ENCODE data around the gene RABGGTB. TPM values are rescaled to one million over a fixed set of nuclear protein-coding genes. Genes with fewer than 3 reads are reported as not detected.
"Not testable (repeated sequence)": the region's sequence is repeated elsewhere in the genome, so short reads cannot be mapped to it uniquely, and the experiment has no call there.

Gene RABGGTB
- total and polyA plus RNA-seq, 2 donors, result 50.0 to 108 TPM

DNA sequence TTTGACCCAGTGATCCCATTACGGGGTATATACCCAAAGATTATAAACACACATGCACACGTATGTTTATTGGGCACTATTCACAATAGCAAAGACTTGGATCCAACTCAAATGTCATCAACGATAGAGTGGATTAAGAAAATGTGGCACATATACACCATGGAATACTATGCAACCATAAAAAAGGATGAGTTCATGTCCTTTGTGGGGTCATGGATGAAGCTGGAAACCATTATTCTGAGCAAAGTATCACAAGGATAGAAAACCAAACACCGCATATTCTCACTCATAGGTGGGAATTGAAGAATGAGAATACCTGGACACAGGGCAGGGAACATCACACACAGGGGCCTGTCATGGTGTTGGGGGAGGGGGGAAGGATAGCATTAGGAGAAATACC is 2.1 kb upstream of the RABGGTB start:
- 83% methylated on average over 4 of the region's 4 CpGs for WGBS
- not testable (repeated sequence) for DNase-seq (ENCODE audit: extremely low spot score); H3K27ac ChIP-seq (ENCODE audit: low read depth); H3K4me1 ChIP-seq (ENCODE audit: insufficient read depth); H3K4me3 ChIP-seq (ENCODE audit: low read depth, low read length); H3K36me3 ChIP-seq (ENCODE audit: insufficient read depth)

DNA sequence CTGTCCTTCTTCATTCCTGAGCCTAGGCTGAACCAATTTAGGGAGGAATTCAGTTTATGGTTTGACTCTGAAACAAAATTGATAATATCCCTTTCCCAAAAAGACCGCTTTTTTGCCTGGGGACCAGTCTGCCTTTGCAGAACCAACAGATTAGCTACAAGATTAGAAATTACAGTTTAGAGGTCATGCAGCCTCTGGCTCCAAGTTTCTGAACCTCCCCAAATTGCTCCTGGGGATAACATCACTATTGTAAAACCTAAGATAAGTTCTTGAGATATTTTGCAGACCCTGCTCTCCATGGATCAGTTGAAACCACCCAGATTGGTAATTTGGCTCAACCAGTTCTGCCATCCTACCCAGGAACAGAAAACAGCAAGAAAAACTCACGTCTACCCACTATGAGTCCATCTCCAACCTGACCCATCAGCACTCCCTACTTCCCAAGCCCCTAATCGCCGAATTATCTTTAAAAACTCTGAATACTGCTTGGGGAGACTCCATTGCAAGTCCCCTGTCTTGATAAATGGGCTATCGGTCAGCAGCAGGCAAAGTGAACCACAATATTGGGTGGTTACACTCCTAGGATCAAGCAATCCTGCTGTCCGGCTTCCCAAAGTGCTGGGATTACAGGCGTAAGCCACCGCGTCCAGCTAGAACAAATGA is 605 bp upstream of the RABGGTB start:
- DNase-seq (ENCODE audit: extremely low spot score), result no peak
- Histone ChIP-seq H3K36me3 (ENCODE audit: insufficient read depth) (no peaks in the 10 kb centered on the region), H3K4me1 (ENCODE audit: insufficient read depth) (no peaks in the 10 kb centered on the region), H3K27ac (ENCODE audit: low read depth) (no peak overlapping the region), H3K4me3 (ENCODE audit: low read depth, low read length) (peak overlapping the region; percentile 54)
- 11% methylated on average over 9 of the region's 9 CpGs for WGBS

DNA sequence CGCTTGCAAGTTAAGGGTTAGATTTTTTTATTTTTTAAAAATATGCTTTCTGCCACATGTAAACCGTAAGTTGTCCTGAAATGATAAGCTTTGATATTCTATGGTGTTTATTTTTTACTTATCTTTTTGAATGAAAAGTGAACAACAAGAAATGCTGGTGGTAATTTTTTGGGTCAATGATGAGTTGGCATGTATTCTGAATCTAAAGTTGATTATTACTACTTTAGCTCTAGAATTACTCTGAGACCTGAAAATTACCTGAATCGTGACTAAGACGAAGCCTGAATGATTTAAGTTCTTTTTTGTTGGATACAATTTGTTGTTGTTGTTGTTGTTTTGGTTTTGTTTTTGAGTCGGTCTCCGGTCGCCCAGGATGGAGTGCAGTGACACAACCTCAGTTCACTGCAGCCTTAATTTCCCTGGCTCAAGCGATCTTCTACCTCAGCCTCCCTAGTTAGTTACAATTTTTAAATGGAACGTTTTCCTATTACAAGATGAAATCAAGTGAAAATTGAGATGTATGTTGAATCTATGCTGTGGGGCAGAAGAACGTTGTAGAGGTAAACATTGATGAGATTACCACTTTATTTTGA is 941 bp downstream of the RABGGTB start:
- 3% methylated on average over 10 of the region's 10 CpGs for WGBS
- Histone ChIP-seq H3K27ac (ENCODE audit: low read depth) (peak overlapping the region; percentile 57), H3K36me3 (ENCODE audit: insufficient read depth) (no peaks in the 10 kb centered on the region), H3K4me1 (ENCODE audit: insufficient read depth) (no peaks in the 10 kb centered on the region), H3K4me3 (ENCODE audit: low read depth, low read length) (peak overlapping the region; percentile 54)
- no peak for DNase-seq (ENCODE audit: extremely low spot score)

DNA sequence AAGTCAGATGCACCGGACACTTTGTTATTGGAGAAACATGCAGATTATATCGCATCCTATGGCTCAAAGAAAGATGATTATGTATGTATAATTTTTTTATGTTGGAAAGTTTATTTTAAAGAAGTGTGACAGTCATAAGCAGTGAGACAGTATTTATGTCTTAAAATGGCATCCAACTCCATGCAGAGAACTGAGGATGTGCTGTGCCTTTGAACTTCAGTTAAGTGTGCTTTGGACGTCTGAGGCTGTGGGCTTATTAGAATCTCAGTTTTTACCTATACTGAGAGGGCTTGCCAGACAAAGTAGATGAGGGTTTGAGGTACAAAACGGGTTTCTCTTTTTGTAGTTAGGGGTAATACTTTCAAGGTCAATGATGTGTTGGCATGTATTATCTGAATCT is 1.5 kb downstream of the RABGGTB start:
- 16% methylated on average over 4 of the region's 4 CpGs for WGBS
- no peak for DNase-seq (ENCODE audit: extremely low spot score)
- H3K36me3 ChIP-seq (ENCODE audit: insufficient read depth), result no peaks in the 10 kb centered on the region
- H3K4me3 ChIP-seq (ENCODE audit: low read depth, low read length), result peak overlapping the region; percentile 54
- no peaks in the 10 kb centered on the region for H3K4me1 ChIP-seq (ENCODE audit: insufficient read depth)
- peak overlapping the region; percentile 57 for H3K27ac ChIP-seq (ENCODE audit: low read depth)

DNA sequence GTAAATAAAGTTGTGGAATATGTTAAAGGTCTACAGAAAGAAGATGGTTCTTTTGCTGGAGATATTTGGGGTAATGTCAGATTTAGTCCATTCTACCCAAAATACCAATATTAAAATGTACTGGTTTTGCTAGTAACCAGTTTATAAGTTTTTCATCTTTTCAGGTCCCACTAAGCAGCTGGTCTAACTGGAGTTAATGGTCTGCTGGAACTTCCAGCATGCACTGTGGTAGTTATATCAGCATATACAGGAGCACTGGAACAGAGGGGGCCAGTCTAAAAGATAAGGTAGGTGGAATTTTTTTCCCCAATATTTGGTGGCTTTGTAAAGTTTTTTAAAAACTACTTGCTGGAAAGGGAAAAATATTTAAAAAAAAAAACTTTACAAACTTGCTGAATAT is 3.9 kb downstream of the RABGGTB start:
- DNase-seq (ENCODE audit: extremely low spot score), result no peak
- Histone ChIP-seq H3K27ac (ENCODE audit: low read depth) (no peak overlapping the region), H3K4me3 (ENCODE audit: low read depth, low read length) (no peak overlapping the region), H3K36me3 (ENCODE audit: insufficient read depth) (no peaks in the 10 kb centered on the region), H3K4me1 (ENCODE audit: insufficient read depth) (no peaks in the 10 kb centered on the region)

DNA sequence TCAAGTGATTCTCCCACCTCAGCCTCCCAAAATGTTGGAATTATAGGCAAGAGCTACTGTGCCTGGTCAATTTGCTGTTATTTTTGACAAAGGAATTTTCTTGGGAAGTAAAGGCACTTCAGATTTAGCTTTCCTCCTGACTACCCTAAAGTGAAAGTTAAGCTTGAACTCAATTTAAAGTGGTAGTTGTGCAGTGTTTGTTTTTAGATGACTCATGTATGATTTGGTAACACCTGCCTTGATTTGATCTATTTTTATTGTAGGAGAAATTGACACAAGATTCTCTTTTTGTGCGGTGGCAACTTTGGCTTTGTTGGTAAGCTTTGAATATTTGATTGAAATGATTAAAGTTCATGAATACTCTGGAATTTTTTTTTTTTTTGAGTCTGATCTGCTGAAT is 5.0 kb downstream of the RABGGTB start:
- no peaks in the 10 kb centered on the region for H3K4me1 ChIP-seq (ENCODE audit: insufficient read depth)
- WGBS, result 86% methylated on average over 1 of the region's 1 CpG
- DNase-seq (ENCODE audit: extremely low spot score), result no peak
- H3K27ac ChIP-seq (ENCODE audit: low read depth), result no peak overlapping the region
- H3K4me3 ChIP-seq (ENCODE audit: low read depth, low read length), result no peak overlapping the region
- H3K36me3 ChIP-seq (ENCODE audit: insufficient read depth), result no peaks in the 10 kb centered on the region

DNA sequence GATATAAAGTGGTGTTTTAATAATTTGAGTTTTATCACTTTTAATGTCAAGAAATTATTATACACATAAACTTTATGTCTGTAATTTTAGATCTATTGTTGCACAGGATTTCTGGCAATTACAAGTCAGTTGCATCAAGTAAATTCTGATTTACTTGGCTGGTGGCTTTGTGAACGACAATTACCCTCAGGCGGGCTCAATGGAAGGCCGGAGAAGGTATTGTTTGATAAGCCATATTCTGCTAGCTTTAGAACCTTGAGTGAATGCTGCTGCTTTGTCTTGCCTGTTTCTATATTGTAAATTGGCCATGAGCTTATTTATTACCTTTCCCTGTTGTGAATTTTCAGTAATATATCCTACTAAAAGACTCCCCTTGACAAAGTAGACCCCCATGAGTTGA is 6.0 kb downstream of the RABGGTB start:
- no peak for DNase-seq (ENCODE audit: extremely low spot score)
- Histone ChIP-seq H3K27ac (ENCODE audit: low read depth) (no peak overlapping the region), H3K4me3 (ENCODE audit: low read depth, low read length) (no peak overlapping the region), H3K36me3 (ENCODE audit: insufficient read depth) (no peaks in the 10 kb centered on the region), H3K4me1 (ENCODE audit: insufficient read depth) (no peaks in the 10 kb centered on the region)
- WGBS, result 95% methylated on average over 3 of the region's 3 CpGs

DNA sequence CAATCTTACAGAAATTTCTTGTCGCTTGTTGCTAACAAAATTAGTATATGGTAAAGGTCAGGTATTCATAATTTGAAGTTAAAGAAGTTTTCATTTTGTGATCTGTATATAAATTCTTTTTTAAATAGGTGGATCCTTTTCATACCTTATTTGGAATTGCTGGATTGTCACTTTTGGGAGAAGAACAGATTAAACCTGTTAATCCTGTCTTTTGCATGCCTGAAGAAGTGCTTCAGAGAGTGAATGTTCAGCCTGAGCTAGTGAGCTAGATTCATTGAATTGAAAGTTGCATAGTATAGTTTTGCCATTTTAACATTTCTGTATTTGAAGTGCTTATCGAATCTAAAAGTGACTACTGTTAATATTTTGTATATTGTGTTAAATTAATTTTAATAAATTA is 8.3 kb downstream of the RABGGTB start:
- no peaks in the 10 kb centered on the region for H3K4me1 ChIP-seq (ENCODE audit: insufficient read depth)
- H3K27ac ChIP-seq (ENCODE audit: low read depth), result no peak overlapping the region
- 97% methylated on average over 2 of the region's 2 CpGs for WGBS
- H3K36me3 ChIP-seq (ENCODE audit: insufficient read depth), result no peaks in the 10 kb centered on the region
- no peak overlapping the region for H3K4me3 ChIP-seq (ENCODE audit: low read depth, low read length)
- no peak for DNase-seq (ENCODE audit: extremely low spot score)

DNA sequence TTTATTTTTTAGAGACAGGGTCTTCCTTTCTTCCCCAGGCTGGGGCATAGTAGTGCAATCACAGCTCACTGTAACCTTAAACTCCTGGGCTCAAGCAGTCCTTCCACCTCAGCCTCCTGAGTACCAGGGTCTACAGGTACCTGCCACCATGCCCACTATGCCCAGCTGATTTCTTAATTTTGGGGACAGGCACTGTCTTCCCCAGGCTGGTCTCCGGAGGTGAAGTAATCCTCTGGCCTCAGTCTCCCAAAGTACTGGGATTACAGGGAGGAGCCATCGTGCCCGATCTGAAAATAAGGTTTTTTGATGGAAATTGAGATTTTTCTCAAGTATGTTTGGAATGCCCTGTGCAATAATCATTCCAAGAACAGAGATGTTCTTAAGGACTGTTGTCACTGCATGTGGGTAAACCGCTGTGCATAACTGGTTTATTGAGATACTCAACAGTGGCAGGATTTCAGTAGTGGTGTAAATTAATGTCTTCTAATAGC is 9.7 kb downstream of the RABGGTB start:
- DNase-seq (ENCODE audit: extremely low spot score), result no peak
- 94% methylated on average over 4 of the region's 4 CpGs for WGBS
- H3K36me3 ChIP-seq (ENCODE audit: insufficient read depth), result no peaks in the 10 kb centered on the region
- no peaks in the 10 kb centered on the region for H3K4me1 ChIP-seq (ENCODE audit: insufficient read depth)
- no peak overlapping the region for H3K27ac ChIP-seq (ENCODE audit: low read depth)
- no peak overlapping the region for H3K4me3 ChIP-seq (ENCODE audit: low read depth, low read length)

DNA sequence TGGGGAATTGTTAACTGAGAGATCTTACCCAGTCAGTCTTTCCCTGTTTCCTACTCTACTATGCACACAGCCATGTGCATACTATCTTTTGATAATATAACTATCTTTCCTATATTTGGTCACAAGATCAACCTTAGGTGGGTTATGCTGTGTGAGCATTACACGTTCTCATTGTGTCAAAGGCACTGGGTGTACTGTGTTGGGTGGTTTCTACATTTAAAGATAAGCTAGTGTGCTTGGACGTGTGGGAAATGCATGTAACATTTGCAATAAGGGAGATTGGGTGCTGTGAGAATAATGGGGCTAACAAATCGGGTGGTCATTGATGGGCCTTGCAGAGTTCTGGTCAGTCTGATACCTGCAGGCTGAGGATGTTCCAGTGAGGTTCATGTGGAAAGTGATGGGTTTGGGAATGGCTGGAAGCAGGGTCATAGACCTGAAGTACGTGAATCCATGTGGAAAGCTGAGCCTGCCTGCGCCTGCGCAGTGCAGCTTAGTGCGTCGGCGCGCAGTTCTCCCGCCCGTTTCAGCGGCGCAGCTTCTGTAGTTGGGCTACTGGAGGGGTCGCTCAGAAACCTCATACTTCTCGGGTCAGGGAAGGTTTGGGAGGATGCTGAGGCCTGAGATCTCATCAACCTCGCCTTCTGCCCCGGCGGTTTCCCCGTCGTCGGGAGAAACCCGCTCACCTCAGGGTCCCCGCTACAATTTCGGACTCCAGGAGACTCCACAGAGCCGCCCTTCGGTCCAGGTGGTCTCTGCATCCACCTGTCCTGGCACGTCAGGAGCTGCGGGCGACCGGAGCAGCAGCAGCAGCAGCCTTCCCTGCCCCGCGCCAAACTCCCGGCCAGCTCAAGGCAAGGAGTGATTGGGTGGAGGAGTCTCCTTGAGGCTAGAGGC is 10.6 kb downstream of the RABGGTB start, which contains the start of gene MSH4:
TSS of gene MSH4 (plus strand) at position 507 of the 897 bp plus-strand sequence. CDS start at position 611, 104 bp downstream.
- Histone ChIP-seq H3K4me1 (ENCODE audit: insufficient read depth) (no peaks in the 10 kb centered on the region), H3K4me3 (ENCODE audit: low read depth, low read length) (no peak within 1 kb of the TSS), H3K36me3 (ENCODE audit: insufficient read depth) (no peaks in the 10 kb centered on the region), H3K27ac (ENCODE audit: low read depth) (no peak within 1 kb of the TSS)
- no peak for DNase-seq (ENCODE audit: extremely low spot score)
- 86% methylated on average over 34 of the region's 34 CpGs for WGBS

DNA sequence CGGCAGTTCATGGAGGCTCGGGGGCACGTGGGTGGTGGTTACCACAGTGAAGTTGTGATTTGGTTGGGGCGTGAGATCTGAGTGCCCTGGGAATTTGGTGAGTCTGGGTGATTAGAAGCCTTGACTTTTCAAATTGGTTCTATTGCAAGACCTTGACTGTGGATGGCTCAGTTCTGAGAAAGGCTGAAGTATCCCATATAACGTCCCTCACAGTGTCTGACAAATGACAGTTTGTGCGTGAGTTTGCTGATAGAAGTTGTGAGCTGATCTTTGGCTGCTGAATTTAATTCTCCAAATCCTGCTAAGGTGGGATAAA is 11.2 kb downstream of the RABGGTB start:
- no peak for DNase-seq (ENCODE audit: extremely low spot score)
- no peak overlapping the region for H3K4me3 ChIP-seq (ENCODE audit: low read depth, low read length)
- WGBS, result 85% methylated on average over 6 of the region's 6 CpGs
- no peaks in the 10 kb centered on the region for H3K36me3 ChIP-seq (ENCODE audit: insufficient read depth)
- H3K27ac ChIP-seq (ENCODE audit: low read depth), result no peak overlapping the region
- H3K4me1 ChIP-seq (ENCODE audit: insufficient read depth), result no peaks in the 10 kb centered on the region

DNA sequence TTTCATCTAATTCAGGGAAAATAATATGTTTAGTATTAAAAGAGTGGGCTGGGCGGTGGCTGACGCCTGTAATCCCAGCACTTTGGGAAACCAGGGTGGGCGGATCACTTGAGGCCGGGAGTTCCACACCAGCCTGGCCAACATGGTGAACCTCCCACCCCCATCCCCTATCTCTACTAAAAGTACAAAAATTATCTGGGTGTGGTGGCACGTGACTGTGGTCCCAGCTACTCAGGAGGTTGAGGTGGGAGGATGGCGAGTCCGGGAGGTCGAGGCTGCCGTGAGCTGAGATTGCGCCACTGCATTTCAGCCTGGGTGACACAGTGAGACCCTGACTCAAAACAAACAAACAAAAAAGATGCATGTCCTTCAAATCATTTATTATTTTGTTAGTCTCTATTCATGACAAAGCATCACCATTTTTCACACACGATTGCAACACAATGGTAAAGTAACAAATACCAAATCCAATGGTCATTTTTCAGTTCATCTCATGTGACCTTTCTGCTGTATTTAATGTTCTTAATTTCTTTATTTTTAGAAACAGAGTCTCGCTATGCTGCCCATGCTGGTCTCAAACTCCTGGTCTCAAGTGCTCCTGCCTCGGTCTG is 11.7 kb downstream of the RABGGTB start:
- no peak for DNase-seq (ENCODE audit: extremely low spot score)
- WGBS, result 93% methylated on average over 13 of the region's 13 CpGs
- no peak overlapping the region for H3K27ac ChIP-seq (ENCODE audit: low read depth)
- no peaks in the 10 kb centered on the region for H3K36me3 ChIP-seq (ENCODE audit: insufficient read depth)
- no peaks in the 10 kb centered on the region for H3K4me1 ChIP-seq (ENCODE audit: insufficient read depth)
- no peak overlapping the region for H3K4me3 ChIP-seq (ENCODE audit: low read depth, low read length)

DNA sequence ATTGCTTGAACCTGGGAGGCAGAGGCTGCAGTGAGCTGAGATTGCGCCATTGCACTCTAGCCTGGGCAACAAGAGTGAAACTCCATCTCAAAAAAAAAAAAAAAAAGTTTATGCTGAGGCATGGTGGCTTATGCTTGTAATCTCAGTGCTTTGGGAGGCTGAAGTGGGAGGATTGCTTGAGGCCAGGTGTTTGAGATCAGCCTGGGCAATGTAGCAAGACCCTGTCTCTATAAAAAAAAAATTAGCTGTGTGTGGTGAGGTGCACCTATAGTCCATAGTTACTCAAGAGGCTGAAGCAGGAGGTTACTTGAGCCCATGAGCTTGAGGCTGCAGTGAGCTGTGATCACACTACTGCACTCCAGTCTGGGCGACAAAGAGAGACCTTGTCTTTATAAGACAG is 15.4 kb downstream of the RABGGTB start:
- not testable (repeated sequence) for DNase-seq (ENCODE audit: extremely low spot score)
- WGBS, result 74% methylated on average over 2 of the region's 2 CpGs

More for the DNA sequence above, 15.4 kb downstream of the RABGGTB start:
- not testable (repeated sequence) for H3K4me3 ChIP-seq (ENCODE audit: low read depth, low read length); H3K36me3 ChIP-seq (ENCODE audit: insufficient read depth); H3K27ac ChIP-seq (ENCODE audit: low read depth); H3K4me1 ChIP-seq (ENCODE audit: insufficient read depth)
